H9 (cell line): ENCODE data around the gene KCTD1. TPM values are rescaled to one million over a fixed set of nuclear protein-coding genes. Genes with fewer than 3 reads are reported as not detected.

Source experiments
- DNase-seq: peaks from one replicate; pipeline ENCODE4 v3.0.0-alpha.2; 2017
- H2AFZ ChIP-seq: one replicate; pipeline ENCODE4 v1.6.1; 2013; ENCODE audit warnings: mild to moderate bottlenecking, low read length, control low read depth, moderate library complexity
- H2AK5ac ChIP-seq: 2 replicates; pipeline ENCODE4 v1.6.1; 2013; ENCODE audit warnings: low read length, control low read depth, mixed read lengths; ENCODE audit not compliant: insufficient read length
- H2BK120ac ChIP-seq: one replicate; pipeline ENCODE4 v1.6.1; 2013; ENCODE audit warnings: low read depth, mild to moderate bottlenecking, low read length, control low read depth, inconsistent platforms; ENCODE audit not compliant: poor library complexity, severe bottlenecking
- H2BK12ac ChIP-seq: 2 replicates; pipeline ENCODE4 v1.6.1; 2013; ENCODE audit warnings: low read length, control low read depth, mixed read lengths, low read depth; ENCODE audit not compliant: insufficient read length
- H2BK15ac ChIP-seq: 2 replicates; pipeline ENCODE4 v1.6.1; 2013; ENCODE audit warnings: low read depth, low read length, control low read depth
- H2BK20ac ChIP-seq: one replicate; pipeline ENCODE4 v1.6.1; 2013; ENCODE audit warnings: low read depth, mild to moderate bottlenecking, low read length, control low read depth, inconsistent platforms; ENCODE audit not compliant: poor library complexity, severe bottlenecking
- H2BK5ac ChIP-seq: 2 replicates; pipeline ENCODE4 v1.6.1; 2013; ENCODE audit warnings: low read length, control low read depth, mixed read lengths; ENCODE audit not compliant: insufficient read length
- H3K14ac ChIP-seq: 2 replicates; pipeline ENCODE4 v1.6.1; 2013; ENCODE audit warnings: low read length, control low read depth; ENCODE audit not compliant: insufficient read depth
- H3K18ac ChIP-seq: 2 replicates; pipeline ENCODE4 v1.6.1; 2013; ENCODE audit warnings: low read depth, mild to moderate bottlenecking, mixed read lengths, low read length, control low read depth; ENCODE audit not compliant: insufficient read length
- H3K23ac ChIP-seq: 2 replicates; pipeline ENCODE4 v1.6.1; 2013; ENCODE audit warnings: low read length, control low read depth, mixed read lengths, low read depth; ENCODE audit not compliant: insufficient read length
- H3K23me2 ChIP-seq: 2 replicates; pipeline ENCODE4 v1.6.1; 2013; ENCODE audit warnings: low read depth, mild to moderate bottlenecking, mixed read lengths, low read length, control low read depth; ENCODE audit not compliant: insufficient read length, poor library complexity, severe bottlenecking
- H3K27ac ChIP-seq: 2 replicates; pipeline ENCODE4 v1.5.1; 2013; ENCODE audit warnings: low read length, control low read depth, mixed read lengths, low read depth; ENCODE audit not compliant: insufficient read length
- H3K27me3 ChIP-seq: 2 replicates; pipeline ENCODE4 v1.6.1; 2013; ENCODE audit warnings: low read length, control low read depth, inconsistent platforms; ENCODE audit not compliant: insufficient read depth
- H3K4ac ChIP-seq: 2 replicates; pipeline ENCODE4 v1.6.1; 2013; ENCODE audit warnings: low read depth, mild to moderate bottlenecking, control low read depth, inconsistent platforms, low read length, moderate library complexity
- H3K4me1 ChIP-seq: 2 replicates; pipeline ENCODE4 v1.6.1; 2013; ENCODE audit warnings: low read length, control low read depth, inconsistent platforms; ENCODE audit not compliant: insufficient read depth
- H3K4me2 ChIP-seq: 2 replicates; pipeline ENCODE4 v1.6.1; 2013; ENCODE audit warnings: low read length, control low read depth, mixed read lengths; ENCODE audit not compliant: insufficient read length, insufficient read depth
- H3K56ac ChIP-seq: 2 replicates; pipeline ENCODE4 v1.6.1; 2013; ENCODE audit warnings: low read depth, mild to moderate bottlenecking, mixed read lengths, low read length, control low read depth; ENCODE audit not compliant: insufficient read length
- H3K79me1 ChIP-seq: 2 replicates; pipeline ENCODE4 v1.6.1; 2013; ENCODE audit warnings: low read depth, mild to moderate bottlenecking, moderate library complexity, low read length, control low read depth, inconsistent platforms; ENCODE audit not compliant: insufficient read depth, poor library complexity, severe bottlenecking
- H3K79me2 ChIP-seq: 2 replicates; pipeline ENCODE4 v1.6.1; 2013; ENCODE audit warnings: low read length, control low read depth, inconsistent platforms; ENCODE audit not compliant: insufficient read depth
- H3K9ac ChIP-seq: 2 replicates; pipeline ENCODE4 v1.6.1; 2013; ENCODE audit warnings: low read length, control low read depth, mixed read lengths; ENCODE audit not compliant: insufficient read length; ENCODE audit errors: extremely low read depth
- H3K9me3 ChIP-seq: one replicate; pipeline ENCODE4 v1.6.1; 2013; ENCODE audit warnings: low read depth, low read length, inconsistent platforms; ENCODE audit not compliant: control insufficient read depth
- H3T11ph ChIP-seq: one replicate; pipeline ENCODE4 v1.6.1; 2013; ENCODE audit warnings: mild to moderate bottlenecking, low read length, control low read depth, inconsistent platforms
- H4K20me1 ChIP-seq: one replicate; pipeline ENCODE4 v1.6.1; 2013; ENCODE audit not compliant: control insufficient read depth, insufficient read length, insufficient read depth
- H4K5ac ChIP-seq: 2 replicates; pipeline ENCODE4 v1.6.1; 2013; ENCODE audit warnings: low read depth, mild to moderate bottlenecking, mixed read lengths, low read length, control low read depth; ENCODE audit not compliant: insufficient read length
- H4K8ac ChIP-seq: replicated peaks from 2 replicates; pipeline ENCODE4 v1.6.1; 2013; ENCODE audit warnings: low read length, control low read depth, mixed read lengths, low read depth; ENCODE audit not compliant: insufficient read length
- H4K91ac ChIP-seq: 2 replicates; pipeline ENCODE4 v1.6.1; 2013; ENCODE audit warnings: low read depth, mild to moderate bottlenecking, moderate library complexity, mixed read lengths, low read length, control low read depth; ENCODE audit not compliant: insufficient read length
- H3K27ac Mint-ChIP-seq, 3 experiments: 2 replicates in 2 of 3; 3 replicates in 1 of 3; pipeline ENCODE4 v1.8.0; 2020 to 2021; ENCODE audit warnings: mixed read lengths in 3 of 3, mild to moderate bottlenecking in 1 of 3, moderate library complexity in 1 of 3
- H3K27me3 Mint-ChIP-seq: 2 replicates; pipeline ENCODE4 v1.8.0; 2021; ENCODE audit warnings: low read depth, mild to moderate bottlenecking, moderate library complexity, mixed read lengths
- H3K36me3 Mint-ChIP-seq, 3 experiments: 2 replicates in 2 of 3; 3 replicates in 1 of 3; pipeline ENCODE4 v1.8.0; 2020 to 2021; ENCODE audit warnings: low read depth in 3 of 3, mixed read lengths in 3 of 3; ENCODE audit not compliant: insufficient read depth in 1 of 3
- H3K4me1 Mint-ChIP-seq, 2 experiments: 2 replicates each; pipeline ENCODE4 v1.8.0; 2020; ENCODE audit warnings: mixed read lengths in 2 of 2
- H3K4me3 Mint-ChIP-seq, 2 experiments: 2 replicates in 1 of 2; 3 replicates in 1 of 2; pipeline ENCODE4 v1.8.0; 2020 to 2021; ENCODE audit warnings: mild to moderate bottlenecking in 2 of 2, mixed read lengths in 2 of 2, moderate library complexity in 1 of 2
- H3K9me3 Mint-ChIP-seq, 2 experiments: 2 replicates in 1 of 2; 3 replicates in 1 of 2; pipeline ENCODE4 v1.8.0; 2020; ENCODE audit warnings: mild to moderate bottlenecking in 2 of 2, mixed read lengths in 2 of 2, moderate library complexity in 1 of 2
- WGBS: extraction: QIAGEN DNeasy Blood & Tissue Kit; methylation state at CpG from one replicate; pipeline ENCODE4 v1.1.7; 2013; ENCODE audit warnings: missing lambda C conversion rate, low lambda C conversion rate, mixed read lengths; ENCODE audit not compliant: insufficient read length; ENCODE audit errors: extremely low coverage; 5-methylcytosine and 5-hydroxymethylcytosine counted together
- total RNA-seq: library from RNA; stranded (reverse); gene quantifications from 2 replicates; pipeline ENCODE4 v1.2.1, GENCODE V29; 2021
- TF ChIP-seq, protein P1 (sequence below): fragments of 200-600 bp; sonication (generic); conservative IDR thresholded peaks from 3 replicates; pipeline ENCODE4 v1.8.0; 2021; ENCODE audit warnings: antibody characterized with exemption, mild to moderate bottlenecking

KCTD1 gene
- total RNA-seq, 1 experiment from 2014 or later = 10.8 TPM

DNA sequence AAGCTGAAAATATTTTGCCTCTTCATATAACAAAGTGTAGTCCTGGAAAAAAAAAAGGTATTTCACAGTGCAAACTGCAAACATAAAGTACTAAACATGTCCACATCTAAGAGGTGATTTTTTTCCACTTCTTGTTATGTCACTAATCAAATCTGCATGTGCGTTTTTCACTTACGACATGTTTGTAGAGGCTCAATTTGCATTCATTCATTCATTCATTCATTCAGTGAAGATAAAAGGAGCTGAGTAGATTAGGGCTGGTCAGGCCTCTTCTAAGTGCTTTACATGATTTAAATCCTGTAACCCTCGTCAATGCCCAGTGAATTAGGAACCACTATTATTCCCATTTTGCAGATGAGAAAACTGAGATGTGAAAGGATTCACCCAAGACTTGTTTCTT, 88.5 kb downstream of the KCTD1 start:
- H3K27ac Mint-ChIP-seq = no peak overlapping the region
- no peaks in the 10 kb centered on the region for H3K9me3 Mint-ChIP-seq
- no peak overlapping the region for H3K4ac ChIP-seq
- no CpG with 5 or more reads among the region's 3 CpGs for WGBS
- peaks cover 10% of the 10 kb centered on the region for H3K27me3 Mint-ChIP-seq
- H3K9me3 ChIP-seq = no peaks in the 10 kb centered on the region
- no peak overlapping the region for H2BK15ac ChIP-seq
- no peak overlapping the region for H3K4me3 Mint-ChIP-seq
- H2AK5ac ChIP-seq = no peak overlapping the region
- no peaks in the 10 kb centered on the region for H4K20me1 ChIP-seq
- H4K5ac ChIP-seq = no peak overlapping the region
- H2BK120ac ChIP-seq = no peak overlapping the region
- H2BK12ac ChIP-seq = no peak overlapping the region
- H3T11ph ChIP-seq = no peak overlapping the region
- no peak overlapping the region for H3K14ac ChIP-seq
- H3K27ac ChIP-seq = no peak overlapping the region
- H2BK20ac ChIP-seq = no peak overlapping the region
- H3K56ac ChIP-seq = no peak overlapping the region
- peaks cover 7 to 15% (median 11%) of the 10 kb centered on the region in 3 experiments; a peak in 5 of 7 replicates for H3K36me3 Mint-ChIP-seq
- no peaks in the 10 kb centered on the region for H3K79me2 ChIP-seq
- H2BK5ac ChIP-seq = no peak overlapping the region
- no peak overlapping the region for H3K9ac ChIP-seq
- no peaks in the 10 kb centered on the region for H3K23me2 ChIP-seq
- no peak for DNase-seq
- no peak overlapping the region for H3K18ac ChIP-seq
- peaks cover 34 to 38% of the 10 kb centered on the region in 2 experiments for H3K4me1 Mint-ChIP-seq
- no peak overlapping the region for H4K91ac ChIP-seq
- H3K23ac ChIP-seq = no peak overlapping the region
- no peak overlapping the region for H2AFZ ChIP-seq
- no peak overlapping the region for H4K8ac ChIP-seq
- TF ChIP-seq, protein P1, sequence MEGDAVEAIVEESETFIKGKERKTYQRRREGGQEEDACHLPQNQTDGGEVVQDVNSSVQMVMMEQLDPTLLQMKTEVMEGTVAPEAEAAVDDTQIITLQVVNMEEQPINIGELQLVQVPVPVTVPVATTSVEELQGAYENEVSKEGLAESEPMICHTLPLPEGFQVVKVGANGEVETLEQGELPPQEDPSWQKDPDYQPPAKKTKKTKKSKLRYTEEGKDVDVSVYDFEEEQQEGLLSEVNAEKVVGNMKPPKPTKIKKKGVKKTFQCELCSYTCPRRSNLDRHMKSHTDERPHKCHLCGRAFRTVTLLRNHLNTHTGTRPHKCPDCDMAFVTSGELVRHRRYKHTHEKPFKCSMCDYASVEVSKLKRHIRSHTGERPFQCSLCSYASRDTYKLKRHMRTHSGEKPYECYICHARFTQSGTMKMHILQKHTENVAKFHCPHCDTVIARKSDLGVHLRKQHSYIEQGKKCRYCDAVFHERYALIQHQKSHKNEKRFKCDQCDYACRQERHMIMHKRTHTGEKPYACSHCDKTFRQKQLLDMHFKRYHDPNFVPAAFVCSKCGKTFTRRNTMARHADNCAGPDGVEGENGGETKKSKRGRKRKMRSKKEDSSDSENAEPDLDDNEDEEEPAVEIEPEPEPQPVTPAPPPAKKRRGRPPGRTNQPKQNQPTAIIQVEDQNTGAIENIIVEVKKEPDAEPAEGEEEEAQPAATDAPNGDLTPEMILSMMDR = no peak
- H3K4me1 ChIP-seq = no peaks in the 10 kb centered on the region
- no peaks in the 10 kb centered on the region for H3K27me3 ChIP-seq
- H3K4me2 ChIP-seq = no peak overlapping the region
- no peaks in the 10 kb centered on the region for H3K79me1 ChIP-seq
